ENCODE measurements around the gene AFAP1L1.

- no peak for TF ChIP-seq ZNF70 (CRISPR knock-in tag; IDR thresholded peaks at IDR 0.05)
- TF ChIP-seq ZNF8 (CRISPR knock-in tag; IDR thresholded peaks at IDR 0.05) = no peak
- TF ChIP-seq PATZ1 (CRISPR knock-in tag; IDR thresholded peaks at IDR 0.05; ENCODE audit: borderline replicate concordance) = no peak
- TF ChIP-seq ZFP3 (CRISPR knock-in tag; IDR thresholded peaks at IDR 0.05) = no peak
- TF ChIP-seq TSHZ2 (CRISPR knock-in tag; IDR thresholded peaks at IDR 0.05) = no peak
- no peak for TF ChIP-seq OSR1 (CRISPR knock-in tag; IDR thresholded peaks at IDR 0.05)
- TF ChIP-seq BACH2 (CRISPR knock-in tag; IDR thresholded peaks at IDR 0.05; ENCODE audit: borderline replicate concordance) = no peak
- TF ChIP-seq CREB5 (CRISPR knock-in tag; IDR thresholded peaks at IDR 0.05; ENCODE audit: low read depth) = no peak
- TF ChIP-seq ZC3H10 (CRISPR knock-in tag; IDR thresholded peaks at IDR 0.05) = no peak
- no peak for TF ChIP-seq TCF4 (CRISPR knock-in tag; IDR thresholded peaks at IDR 0.05; ENCODE audit: borderline replicate concordance)
- no peak for TF ChIP-seq CSDC2 (CRISPR knock-in tag; IDR thresholded peaks at IDR 0.05)
- TF ChIP-seq CSRNP3 (CRISPR knock-in tag; IDR thresholded peaks at IDR 0.05) = no peak
- no peak for TF ChIP-seq ZFP30 (CRISPR knock-in tag; IDR thresholded peaks at IDR 0.05)
Measured at GRCh38 chr5:149352169-149352568, 80.5 kb downstream of the AFAP1L1 start.
